ENCODE data around the gene CALR. TPM values are rescaled to one million over a fixed set of nuclear protein-coding genes. Genes with fewer than 3 reads are reported as not detected.
"Not testable (repeated sequence)": the region's sequence is repeated elsewhere in the genome, so short reads cannot be mapped to it uniquely, and the experiment has no call there.

Gene CALR
- total and polyA plus RNA-seq, 9 of the 15 experiments (the other 6 are each of a cell fraction or from before 2014, with no cell fraction given), result 126 to 811 (median 642) TPM

- TF ChIP-seq RBM25 (IDR thresholded peaks at IDR 0.05; ENCODE audit: low read depth, low read length, severe bottlenecking) (peak; percentile 15), RBM22 (IDR thresholded peaks at IDR 0.05; ENCODE audit: low read depth, low read length, poor library complexity, severe bottlenecking) (peak; percentile 79)
Measured at GRCh38 chr19:12956446-12957388, 18.3 kb downstream of the CALR start, which contains the start of gene GADD45GIP1 (continued).

GRCh38 chr19:12957389-12957952 lies 19.1 kb downstream of the CALR start:
- H3K9me1 ChIP-seq (ENCODE audit: control insufficient read depth, insufficient read depth, low read length); intact Hi-C loops (cut with micrococcal nuclease); BruUV-seq (replicated peaks); in situ Hi-C loops (cut with MboI); FAIRE-seq; H4K20me1 ChIP-seq (replicated peaks; ENCODE audit: control insufficient read depth, insufficient read depth, low read length); H3K9me3 ChIP-seq (replicated peaks; ENCODE audit: control insufficient read depth, insufficient read depth, low read depth, low read length); H3K27me3 ChIP-seq (ENCODE audit: control insufficient read depth in 2 of 2, insufficient read depth in 2 of 2, low read length in 2 of 2); DNase-seq (ENCODE audit: extremely low read depth in 1 of 4, low spot score in 3 of 4); TF ChIP-seq ATF1 (CRISPR knock-in tag; IDR thresholded peaks at IDR 0.05): not testable (repeated sequence)
- Histone ChIP-seq H3K4me1 (replicated peaks in 1 of 2; ENCODE audit: control insufficient read depth in 2 of 2, insufficient read depth in 2 of 2, low read length in 2 of 2) (peaks cover 0 to 39% of the 10 kb centered on the region in 2 experiments; a peak in 3 of 5 replicates), H3K36me3 (ENCODE audit: control insufficient read depth, insufficient read depth, low read length) (peaks cover 32% of the 10 kb centered on the region; the same call in 2 of the 3 replicates), H3K79me2 (ENCODE audit: control insufficient read depth, insufficient read depth, low read length) (peaks cover 49% of the 10 kb centered on the region), H3K9ac (ENCODE audit: insufficient read depth in 1 of 2, low read depth in 2 of 2, low read length in 2 of 2) (peak overlapping the region; percentile 88 to 99), H3K27ac (ENCODE audit: extremely low read depth, low read depth, low read length) (peak overlapping the region; percentile 92), H3K4me2 (ENCODE audit: insufficient read depth, low read length) (peak overlapping the region; percentile 96), H3K4me3 (peak overlapping the region; percentile 96), H2AFZ (ENCODE audit: low read depth, low read length) (peak overlapping the region; percentile 81)
- ATAC-seq, result peak; percentile 8; the same call in 2 of the 3 replicates
- CTCF ChIA-PET (ENCODE audit: low intra/inter-chr PET ratio), result interaction anchor here (0.8 kb wide), 1 partner anchor 71 kb away, joined by 3 read pairs; no protein-coding TSS in a partner anchor
- WGBS (ENCODE audit: insufficient coverage, low coverage, missing lambda C conversion rate), result 15% methylated on average over 22 of the region's 31 CpGs
- POLR2A ChIA-PET, result interaction anchor here (0.6 to 3.7 kb wide), 6 partner anchors 8 to 164 kb away, joined by 3 to 18 read pairs (median 4); partner anchors contain the start of genes CALR, FARSA and RAD23A
- TF ChIP-seq ARNT (IDR thresholded peaks at IDR 0.05) (0 out of 4 replicates have a peak, but pooled peaks of 1 of the 2 experiments have one; percentile 32), HLTF (IDR thresholded peaks at IDR 0.05) (0 out of 2 replicates have a peak, but pooled peaks have one; percentile 16), TAF9B (IDR thresholded peaks at IDR 0.05; ENCODE audit: partially characterized antibody) (peak; percentile 8), ZNF384 (IDR thresholded peaks at IDR 0.05; ENCODE audit: low read depth, low read length) (peak; percentile 46; the same call in 1 of the 2 replicates), SMARCA4 (IDR thresholded peaks at IDR 0.05) (peak; percentile 57; the same call in 1 of the 2 replicates), CXXC5 (CRISPR knock-in tag; IDR thresholded peaks at IDR 0.05) (0 out of 2 replicates have a peak, but pooled peaks have one; percentile 49), DPF2 (IDR thresholded peaks at IDR 0.05) (peak; percentile 34; the same call in 1 of the 2 replicates), NBN (IDR thresholded peaks at IDR 0.05; ENCODE audit: low read depth) (peak; percentile 88), SMARCE1 (IDR thresholded peaks at IDR 0.05) (peak; percentile 56), ATF1 (tag; IDR thresholded peaks at IDR 0.05) (0 out of 2 replicates have a peak, but pooled peaks have one; percentile 7), NKRF (IDR thresholded peaks at IDR 0.05; ENCODE audit: borderline replicate concordance) (0 out of 2 replicates have a peak, but pooled peaks have one; percentile 6), SMARCA5 (IDR thresholded peaks at IDR 0.05) (peak; percentile 54; the same call in 1 of the 2 replicates), VEZF1 (CRISPR knock-in tag; IDR thresholded peaks at IDR 0.05) (0 out of 2 replicates have a peak, but pooled peaks have one; percentile 43), TAL1 (IDR thresholded peaks at IDR 0.05) (peak; percentile 20; the same call in 1 of the 2 replicates)
